OCI-LY7 (cell line): Measurements from ENCODE around the gene RPL39L. TPM values are rescaled to one million over a fixed set of nuclear protein-coding genes. Genes with fewer than 3 reads are reported as not detected.

Experiments used
- BruUV-seq: library from RNA; stranded (reverse); fragments of 400-500 nt; replicated peaks from 2 replicates; lab custom pipeline; 2021; lab: Mats Ljungman, UMichigan
- CTCF ChIA-PET: fragments of 300-600 bp; sonication (Branson Sonifier 250); formaldehyde crosslinking; loops from one replicate; lab custom pipeline; 2022; ENCODE audit warnings: antibody characterized with exemption; ENCODE audit not compliant: unreplicated experiment; lab: Charles Lee
- POLR2A ChIA-PET: fragments of 300-600 bp; sonication (Branson Sonifier 250); formaldehyde crosslinking; loops from one replicate; lab custom pipeline; 2022; ENCODE audit warnings: antibody characterized with exemption; lab: Charles Lee
- DNase-seq: peaks from one replicate; pipeline ENCODE4 v3.0.0-alpha.2; 2015; ENCODE audit warnings: low spot score
- H2AFZ ChIP-seq: fragments of 200-600 bp; sonication (generic), shearing (Covaris generic); 2 replicates; pipeline ENCODE4 v1.6.1; 2014; ENCODE audit warnings: mild to moderate bottlenecking, antibody characterized with exemption, low read length, moderate library complexity
- H3K27ac ChIP-seq: fragments of 200-600 bp; sonication (generic); 2 replicates; pipeline ENCODE4 v1.5.1; 2014; ENCODE audit warnings: mixed run types, low read depth, mild to moderate bottlenecking, moderate library complexity, low read length, inconsistent platforms; ENCODE audit not compliant: poor library complexity, severe bottlenecking
- H3K36me3 ChIP-seq: fragments of 200-600 bp; sonication (generic); 2 replicates; pipeline ENCODE4 v1.6.1; 2014; ENCODE audit warnings: mild to moderate bottlenecking, antibody characterized with exemption, low read length, moderate library complexity, mixed read lengths; ENCODE audit not compliant: insufficient read depth
- H3K4me1 ChIP-seq: fragments of 200-600 bp; sonication (generic); 2 replicates; pipeline ENCODE4 v1.5.1; 2014; ENCODE audit warnings: mild to moderate bottlenecking, low read length; ENCODE audit not compliant: insufficient read depth, poor library complexity, severe bottlenecking
- H3K4me2 ChIP-seq: fragments of 200-600 bp; sonication (generic); 2 replicates; pipeline ENCODE4 v1.6.1; 2014; ENCODE audit warnings: mild to moderate bottlenecking, low read length
- H3K4me3 ChIP-seq: fragments of 200-600 bp; sonication (generic); 2 replicates; pipeline ENCODE4 v1.5.1; 2014; ENCODE audit warnings: mild to moderate bottlenecking, low read depth, low read length; ENCODE audit not compliant: poor library complexity, severe bottlenecking
- H3K79me2 ChIP-seq: fragments of 200-600 bp; sonication (generic); 2 replicates; pipeline ENCODE4 v1.6.1; 2016; ENCODE audit warnings: low read depth, mild to moderate bottlenecking, low read length, moderate library complexity, mixed read lengths; ENCODE audit not compliant: insufficient read depth
- H3K9me2 ChIP-seq: fragments of 200-600 bp; sonication (generic); 2 replicates; pipeline ENCODE4 v1.6.1; 2016; ENCODE audit warnings: mild to moderate bottlenecking, low read length, mixed read lengths; ENCODE audit not compliant: insufficient read depth
- H3K9me3 ChIP-seq: fragments of 200-600 bp; sonication (generic); 2 replicates; pipeline ENCODE4 v1.6.1; 2014; ENCODE audit warnings: mild to moderate bottlenecking, mixed run types, low read length, mixed read lengths
- H4K20me1 ChIP-seq: fragments of 200-600 bp; sonication (generic); 2 replicates; pipeline ENCODE4 v1.6.1; 2014; ENCODE audit warnings: mild to moderate bottlenecking, antibody characterized with exemption, low read length, moderate library complexity, mixed read lengths; ENCODE audit not compliant: insufficient read depth
- EZH2phosphoT487 ChIP-seq: fragments of 200-600 bp; sonication (generic); IDR thresholded peaks from 2 replicates; pipeline ENCODE4 v1.6.1; 2018; ENCODE audit warnings: low read depth, borderline replicate concordance, mild to moderate bottlenecking, mixed run types, antibody characterized with exemption, low read length, moderate library complexity, mixed read lengths
- intact Hi-C: fragments of 100-400 bp; cut with micrococcal nuclease; formaldehyde crosslinking; loops from one replicate; pipeline ENCODE4 v1.10.0; 2022; ENCODE audit not compliant: unreplicated experiment
- total RNA-seq, 2 experiments: library from RNA; depleted of rRNA in 1 of 2; stranded (reverse); fragments of >200 nt in 1 of 2; shearing (Covaris generic) in 1 of 2; gene quantifications; 2 replicates each; pipeline ENCODE4 v1.2.3, GENCODE V29; 2014 to 2022
- TF ChIP-seq, protein P1 (sequence below): fragments of 200-600 bp; sonication (generic); conservative IDR thresholded peaks from 2 replicates; pipeline ENCODE4 v1.5.1; 2014; ENCODE audit warnings: mild to moderate bottlenecking, antibody characterized with exemption, low read length, moderate library complexity, mixed read lengths

The RPL39L gene
- total RNA-seq, 2 experiments from 2014 or later, result 46.5 to 79.2 TPM

DNA sequence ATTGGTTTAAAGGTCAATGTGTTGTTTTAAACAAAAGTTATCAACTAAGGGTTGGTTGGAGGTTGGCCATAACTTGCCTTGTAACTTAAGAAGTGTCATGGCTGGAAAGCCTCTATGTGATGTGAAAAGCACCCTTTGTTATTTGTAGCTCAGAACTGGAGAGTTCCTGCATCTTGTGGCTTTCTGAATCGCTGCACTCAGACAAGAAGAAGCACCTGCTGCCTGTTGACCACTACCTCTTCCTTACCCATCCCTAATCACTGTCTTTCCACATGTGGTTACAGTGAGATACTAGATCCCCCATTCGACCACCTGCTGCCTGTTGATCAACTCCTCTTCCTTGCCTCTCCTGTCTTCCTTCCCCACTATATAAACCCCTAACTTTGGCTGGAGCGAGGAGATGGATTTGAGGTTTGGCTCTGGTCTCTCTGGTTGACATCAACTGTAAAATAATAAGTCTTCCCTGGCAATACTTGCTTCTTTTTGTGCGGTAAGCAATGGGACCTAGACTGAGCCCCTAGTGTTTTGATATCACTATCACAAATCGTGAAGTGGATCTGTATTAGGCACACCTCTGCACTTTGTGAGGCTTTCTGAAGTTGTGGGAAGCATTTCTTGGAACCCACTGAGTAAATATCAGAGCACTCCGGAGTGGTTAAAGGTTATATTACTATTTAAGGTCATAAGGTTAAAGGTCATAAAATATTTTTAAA lies 13.8 kb downstream of the RPL39L start:
- H3K36me3 ChIP-seq, result peaks cover 69% of the 10 kb centered on the region
- H3K4me1 ChIP-seq, result peaks cover 36% of the 10 kb centered on the region
- H3K79me2 ChIP-seq, result peaks cover 17% of the 10 kb centered on the region; the same call in 1 of the 2 replicates
- peak overlapping the region; percentile 65 for H3K4me2 ChIP-seq
- ChIA-PET CTCF (interaction anchor here (0.7 to 1.6 kb wide), 2 partner anchors 12 to 41 kb away, joined by 3 read pairs; no protein-coding TSS in a partner anchor), POLR2A (interaction anchor here (0.5 to 2.6 kb wide), 7 partner anchors 10 to 493 kb away, joined by 3 to 11 read pairs (median 3); partner anchors contain the start of gene RPL39L)
- intact Hi-C loops, result no loop called here
- H3K4me3 ChIP-seq, result peak overlapping the region; percentile 19
- H3K9me2 ChIP-seq, result no peaks in the 10 kb centered on the region
- H3K9me3 ChIP-seq, result peaks cover 23% of the 10 kb centered on the region
- H4K20me1 ChIP-seq, result no peaks in the 10 kb centered on the region
- H2AFZ ChIP-seq, result peak overlapping the region; percentile 40; the same call in 1 of the 2 replicates
- peak; percentile 89 for DNase-seq
- BruUV-seq, result no TSS peak
- peak overlapping the region; percentile 85 for H3K27ac ChIP-seq
- no peak for TF ChIP-seq EZH2phosphoT487
- TF ChIP-seq, protein P1, sequence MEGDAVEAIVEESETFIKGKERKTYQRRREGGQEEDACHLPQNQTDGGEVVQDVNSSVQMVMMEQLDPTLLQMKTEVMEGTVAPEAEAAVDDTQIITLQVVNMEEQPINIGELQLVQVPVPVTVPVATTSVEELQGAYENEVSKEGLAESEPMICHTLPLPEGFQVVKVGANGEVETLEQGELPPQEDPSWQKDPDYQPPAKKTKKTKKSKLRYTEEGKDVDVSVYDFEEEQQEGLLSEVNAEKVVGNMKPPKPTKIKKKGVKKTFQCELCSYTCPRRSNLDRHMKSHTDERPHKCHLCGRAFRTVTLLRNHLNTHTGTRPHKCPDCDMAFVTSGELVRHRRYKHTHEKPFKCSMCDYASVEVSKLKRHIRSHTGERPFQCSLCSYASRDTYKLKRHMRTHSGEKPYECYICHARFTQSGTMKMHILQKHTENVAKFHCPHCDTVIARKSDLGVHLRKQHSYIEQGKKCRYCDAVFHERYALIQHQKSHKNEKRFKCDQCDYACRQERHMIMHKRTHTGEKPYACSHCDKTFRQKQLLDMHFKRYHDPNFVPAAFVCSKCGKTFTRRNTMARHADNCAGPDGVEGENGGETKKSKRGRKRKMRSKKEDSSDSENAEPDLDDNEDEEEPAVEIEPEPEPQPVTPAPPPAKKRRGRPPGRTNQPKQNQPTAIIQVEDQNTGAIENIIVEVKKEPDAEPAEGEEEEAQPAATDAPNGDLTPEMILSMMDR, result peak; percentile 68

DNA sequence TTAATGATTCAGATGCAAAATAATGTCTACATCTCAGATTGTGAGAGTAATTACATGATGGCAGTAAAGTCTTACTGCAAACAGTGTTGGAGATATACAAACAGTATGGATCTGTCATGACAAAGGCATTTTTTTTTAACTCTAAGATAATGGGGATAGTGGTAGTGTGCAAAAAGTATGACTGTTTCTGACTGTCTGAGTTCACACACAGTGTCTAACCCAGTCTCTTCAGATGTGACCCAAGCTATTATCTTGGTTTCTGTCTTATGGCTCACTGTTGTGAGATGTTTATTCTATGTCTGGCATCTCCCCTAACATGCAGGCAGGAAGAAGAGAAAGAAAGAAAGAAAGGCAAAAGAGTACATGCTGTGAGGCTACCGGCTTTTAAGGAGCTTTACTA lies 17.0 kb downstream of the RPL39L start:
- TF ChIP-seq, protein P1, result no peak
- no peak for TF ChIP-seq EZH2phosphoT487
- ChIA-PET POLR2A (interaction anchor here (0.6 kb wide), 1 partner anchor 368 kb away, joined by 5 read pairs; no protein-coding TSS in a partner anchor), CTCF (interaction anchor here (0.9 kb wide), 1 partner anchor 10 kb away, joined by 3 read pairs; no protein-coding TSS in a partner anchor)
- Histone ChIP-seq H3K9me2 (no peaks in the 10 kb centered on the region), H3K36me3 (peaks cover 54% of the 10 kb centered on the region), H4K20me1 (no peaks in the 10 kb centered on the region), H3K4me2 (no peak overlapping the region), H3K79me2 (peaks cover 6% of the 10 kb centered on the region; the same call in 1 of the 2 replicates), H2AFZ (no peak overlapping the region), H3K4me1 (peaks cover 35% of the 10 kb centered on the region), H3K4me3 (no peak overlapping the region), H3K27ac (no peak overlapping the region), H3K9me3 (peaks cover under 1% of the 10 kb centered on the region; the same call in 1 of the 2 replicates)
- BruUV-seq, result no TSS peak
- no peak for DNase-seq
- intact Hi-C loops, result no loop called here
